ENCODE measurements around the gene VAV2. TPM values are rescaled to one million over a fixed set of nuclear protein-coding genes. Genes with fewer than 3 reads are reported as not detected.
A peak's percentile ranks its signal among the peaks of the same experiment; 100 is the strongest.

The VAV2 gene
- total and polyA plus RNA-seq, 5 donors from 2014 or later: 0.24 to 0.67 (median 0.37) TPM; not detected in 1

GRCh38 chr9:133987446-133987788 lies 4.7 kb downstream of the VAV2 start:
- Histone ChIP-seq H3K4me3 (ENCODE audit: low read depth, low read length) (no peak overlapping the region), H3K27ac (ENCODE audit: insufficient read depth, low read length, poor library complexity, severe bottlenecking) (no peak overlapping the region), H3K9me3 (ENCODE audit: control insufficient read depth in 2 of 2, low read length in 2 of 2) (no peaks in the 10 kb centered on the region), H3K27me3 (ENCODE audit: control insufficient read depth, insufficient read depth, low read length) (no peaks in the 10 kb centered on the region), H3K36me3 (ENCODE audit: control insufficient read depth, insufficient read depth, low read length) (no peaks in the 10 kb centered on the region), H3K4me1 (ENCODE audit: control insufficient read depth, insufficient read depth, low read length, poor library complexity, severe bottlenecking) (peaks cover 11% of the 10 kb centered on the region)
- H3K4me3 Mint-ChIP-seq: no peak overlapping the region
- H3K4me1 Mint-ChIP-seq: peaks cover 0 to 2% (median 0%) of the 10 kb centered on the region in 4 donors
- ATAC-seq (ENCODE audit: low read depth in 2 of 2): no peak
- peaks cover 17% of the 10 kb centered on the region for H3K27me3 Mint-ChIP-seq
- H3K36me3 Mint-ChIP-seq: no peaks in the 10 kb centered on the region
- no peak for DNase-seq
- H3K27ac Mint-ChIP-seq: no peak overlapping the region
- no peaks in the 10 kb centered on the region for H3K9me3 Mint-ChIP-seq

GRCh38 chr9:133986774-133987445 lies 5.2 kb downstream of the VAV2 start:
- H3K27ac ChIP-seq (ENCODE audit: insufficient read depth, low read length, poor library complexity, severe bottlenecking): no peak overlapping the region
- no peaks in the 10 kb centered on the region for H3K27me3 ChIP-seq (ENCODE audit: control insufficient read depth, insufficient read depth, low read length)
- peaks cover 0 to 2% (median 0%) of the 10 kb centered on the region in 4 donors for H3K4me1 Mint-ChIP-seq
- no peak overlapping the region for H3K27ac Mint-ChIP-seq
- peaks cover 10% of the 10 kb centered on the region for H3K4me1 ChIP-seq (ENCODE audit: control insufficient read depth, insufficient read depth, low read length, poor library complexity, severe bottlenecking)
- no peaks in the 10 kb centered on the region for H3K36me3 Mint-ChIP-seq
- no peak overlapping the region for H3K4me3 Mint-ChIP-seq
- H3K27me3 Mint-ChIP-seq: peaks cover 17% of the 10 kb centered on the region
- H3K9me3 Mint-ChIP-seq: no peaks in the 10 kb centered on the region
- no peaks in the 10 kb centered on the region for H3K9me3 ChIP-seq (ENCODE audit: control insufficient read depth in 2 of 2, low read length in 2 of 2)
- ATAC-seq (ENCODE audit: low read depth in 2 of 2): no peak
- H3K4me3 ChIP-seq (ENCODE audit: low read depth, low read length): no peak overlapping the region
- H3K36me3 ChIP-seq (ENCODE audit: control insufficient read depth, insufficient read depth, low read length): no peaks in the 10 kb centered on the region
- DNase-seq: no peak

GRCh38 chr9:133986061-133986460 lies 6.1 kb downstream of the VAV2 start:
- peaks cover 17% of the 10 kb centered on the region for H3K27me3 Mint-ChIP-seq
- H3K4me1 ChIP-seq (ENCODE audit: control insufficient read depth, insufficient read depth, low read length, poor library complexity, severe bottlenecking): peaks cover 2% of the 10 kb centered on the region
- H3K4me3 ChIP-seq (ENCODE audit: low read depth, low read length): no peak overlapping the region
- H3K27ac Mint-ChIP-seq: no peak overlapping the region
- H3K9me3 ChIP-seq (ENCODE audit: control insufficient read depth in 2 of 2, low read length in 2 of 2): no peaks in the 10 kb centered on the region
- H3K27ac ChIP-seq (ENCODE audit: insufficient read depth, low read length, poor library complexity, severe bottlenecking): no peak overlapping the region
- peaks cover 0 to 2% (median 0%) of the 10 kb centered on the region in 4 donors for H3K4me1 Mint-ChIP-seq
- H3K9me3 Mint-ChIP-seq: no peaks in the 10 kb centered on the region
- ATAC-seq (ENCODE audit: low read depth in 2 of 2) (no peak), DNase-seq (no peak)
- no peaks in the 10 kb centered on the region for H3K27me3 ChIP-seq (ENCODE audit: control insufficient read depth, insufficient read depth, low read length)
- no peaks in the 10 kb centered on the region for H3K36me3 Mint-ChIP-seq
- H3K36me3 ChIP-seq (ENCODE audit: control insufficient read depth, insufficient read depth, low read length): no peaks in the 10 kb centered on the region
- peak overlapping the region in 1 of 4 donors; percentile 2 for H3K4me3 Mint-ChIP-seq

- Mint-ChIP-seq H3K27me3 (peaks cover 4% of the 10 kb centered on the region), H3K36me3 (no peaks in the 10 kb centered on the region), H3K4me1 (no peaks in the 10 kb centered on the region), H3K4me3 (no peak overlapping the region), H3K9me3 (no peaks in the 10 kb centered on the region), H3K27ac (no peak overlapping the region)
- Histone ChIP-seq H3K4me1 (ENCODE audit: control insufficient read depth, insufficient read depth, low read length, poor library complexity, severe bottlenecking) (no peaks in the 10 kb centered on the region), H3K4me3 (ENCODE audit: low read depth, low read length) (no peak overlapping the region), H3K36me3 (ENCODE audit: control insufficient read depth, insufficient read depth, low read length) (no peaks in the 10 kb centered on the region), H3K27ac (ENCODE audit: insufficient read depth, low read length, poor library complexity, severe bottlenecking) (no peak overlapping the region), H3K27me3 (ENCODE audit: control insufficient read depth, insufficient read depth, low read length) (no peaks in the 10 kb centered on the region), H3K9me3 (ENCODE audit: control insufficient read depth in 2 of 2, low read length in 2 of 2) (no peaks in the 10 kb centered on the region)
- DNase-seq (no peak), ATAC-seq (ENCODE audit: low read depth in 2 of 2) (no peak)
These were observed 9.0 kb downstream of the VAV2 start for GRCh38 chr9:133982971-133983720.

- Histone ChIP-seq H3K36me3 (ENCODE audit: control insufficient read depth, insufficient read depth, low read length) (no peaks in the 10 kb centered on the region), H3K9me3 (ENCODE audit: control insufficient read depth in 2 of 2, low read length in 2 of 2) (no peaks in the 10 kb centered on the region), H3K4me1 (ENCODE audit: control insufficient read depth, insufficient read depth, low read length, poor library complexity, severe bottlenecking) (no peaks in the 10 kb centered on the region), H3K27me3 (ENCODE audit: control insufficient read depth, insufficient read depth, low read length) (no peaks in the 10 kb centered on the region), H3K27ac (ENCODE audit: insufficient read depth, low read length, poor library complexity, severe bottlenecking) (no peak overlapping the region), H3K4me3 (ENCODE audit: low read depth, low read length) (no peak overlapping the region)
- Mint-ChIP-seq H3K9me3 (no peaks in the 10 kb centered on the region), H3K4me3 (no peak overlapping the region), H3K4me1 (no peaks in the 10 kb centered on the region), H3K27ac (no peak overlapping the region), H3K36me3 (no peaks in the 10 kb centered on the region), H3K27me3 (peaks cover 4% of the 10 kb centered on the region)
- ATAC-seq (ENCODE audit: low read depth in 2 of 2) (no peak), DNase-seq (no peak)
These were observed 10.0 kb downstream of the VAV2 start for GRCh38 chr9:133981958-133982681.

- Mint-ChIP-seq H3K36me3 (no peaks in the 10 kb centered on the region), H3K27ac (peak overlapping the region in 1 of 3 donors; percentile 32), H3K27me3 (peaks cover 2% of the 10 kb centered on the region), H3K4me1 (no peaks in the 10 kb centered on the region), H3K4me3 (no peak overlapping the region), H3K9me3 (no peaks in the 10 kb centered on the region)
- no peaks in the 10 kb centered on the region for H3K9me3 ChIP-seq (ENCODE audit: control insufficient read depth in 2 of 2, low read length in 2 of 2)
- no peak overlapping the region for H3K4me3 ChIP-seq (ENCODE audit: low read depth, low read length)
- no peak for ATAC-seq (ENCODE audit: low read depth in 2 of 2)
- no peak overlapping the region for H3K27ac ChIP-seq (ENCODE audit: insufficient read depth, low read length, poor library complexity, severe bottlenecking)
- no peaks in the 10 kb centered on the region for H3K27me3 ChIP-seq (ENCODE audit: control insufficient read depth, insufficient read depth, low read length)
- no peaks in the 10 kb centered on the region for H3K36me3 ChIP-seq (ENCODE audit: control insufficient read depth, insufficient read depth, low read length)
- DNase-seq: no peak
- H3K4me1 ChIP-seq (ENCODE audit: control insufficient read depth, insufficient read depth, low read length, poor library complexity, severe bottlenecking): no peaks in the 10 kb centered on the region
These were observed 10.6 kb downstream of the VAV2 start for GRCh38 chr9:133981589-133981957.

- no peaks in the 10 kb centered on the region for H3K27me3 Mint-ChIP-seq
- H3K27ac Mint-ChIP-seq: peak overlapping the region in 1 of 3 donors; percentile 32
- H3K4me1 Mint-ChIP-seq: no peaks in the 10 kb centered on the region
- no peak overlapping the region for H3K4me3 Mint-ChIP-seq
- Histone ChIP-seq H3K4me1 (ENCODE audit: control insufficient read depth, insufficient read depth, low read length, poor library complexity, severe bottlenecking) (no peaks in the 10 kb centered on the region), H3K36me3 (ENCODE audit: control insufficient read depth, insufficient read depth, low read length) (no peaks in the 10 kb centered on the region), H3K4me3 (ENCODE audit: low read depth, low read length) (no peak overlapping the region), H3K27me3 (ENCODE audit: control insufficient read depth, insufficient read depth, low read length) (no peaks in the 10 kb centered on the region), H3K27ac (ENCODE audit: insufficient read depth, low read length, poor library complexity, severe bottlenecking) (no peak overlapping the region), H3K9me3 (ENCODE audit: control insufficient read depth in 2 of 2, low read length in 2 of 2) (no peaks in the 10 kb centered on the region)
- DNase-seq (no peak), ATAC-seq (ENCODE audit: low read depth in 2 of 2) (no peak)
- H3K36me3 Mint-ChIP-seq: no peaks in the 10 kb centered on the region
- H3K9me3 Mint-ChIP-seq: no peaks in the 10 kb centered on the region
These were observed 11.1 kb downstream of the VAV2 start for GRCh38 chr9:133980864-133981588.

Data from CD4-positive, CD25-positive, alpha-beta regulatory T cell (primary cell).